Measurements from ENCODE around the gene HADHA.

DNA sequence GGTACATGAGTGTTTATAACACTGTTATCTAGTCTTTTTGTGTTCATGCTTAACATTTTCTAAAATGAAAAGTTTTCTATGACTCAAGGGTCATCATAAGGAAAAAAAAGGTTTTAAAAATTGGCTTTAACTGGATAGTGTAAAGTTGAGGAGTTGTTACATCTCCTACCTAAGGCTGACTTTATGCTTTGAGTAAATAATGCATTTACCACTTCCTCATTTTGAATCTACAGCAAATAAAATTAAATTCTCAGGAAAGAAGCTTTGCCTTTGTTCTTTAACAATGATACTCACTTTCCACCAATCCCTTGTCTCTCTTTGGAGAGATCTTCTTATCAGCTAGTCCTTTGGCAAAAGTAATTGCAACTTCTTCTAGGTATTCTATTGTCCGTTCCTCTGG lies 29.7 kb downstream of the HADHA start:
- TF ChIP-seq, protein P1, sequence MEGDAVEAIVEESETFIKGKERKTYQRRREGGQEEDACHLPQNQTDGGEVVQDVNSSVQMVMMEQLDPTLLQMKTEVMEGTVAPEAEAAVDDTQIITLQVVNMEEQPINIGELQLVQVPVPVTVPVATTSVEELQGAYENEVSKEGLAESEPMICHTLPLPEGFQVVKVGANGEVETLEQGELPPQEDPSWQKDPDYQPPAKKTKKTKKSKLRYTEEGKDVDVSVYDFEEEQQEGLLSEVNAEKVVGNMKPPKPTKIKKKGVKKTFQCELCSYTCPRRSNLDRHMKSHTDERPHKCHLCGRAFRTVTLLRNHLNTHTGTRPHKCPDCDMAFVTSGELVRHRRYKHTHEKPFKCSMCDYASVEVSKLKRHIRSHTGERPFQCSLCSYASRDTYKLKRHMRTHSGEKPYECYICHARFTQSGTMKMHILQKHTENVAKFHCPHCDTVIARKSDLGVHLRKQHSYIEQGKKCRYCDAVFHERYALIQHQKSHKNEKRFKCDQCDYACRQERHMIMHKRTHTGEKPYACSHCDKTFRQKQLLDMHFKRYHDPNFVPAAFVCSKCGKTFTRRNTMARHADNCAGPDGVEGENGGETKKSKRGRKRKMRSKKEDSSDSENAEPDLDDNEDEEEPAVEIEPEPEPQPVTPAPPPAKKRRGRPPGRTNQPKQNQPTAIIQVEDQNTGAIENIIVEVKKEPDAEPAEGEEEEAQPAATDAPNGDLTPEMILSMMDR (conservative IDR thresholded peaks at IDR 0.05 in 1 of 2, IDR thresholded peaks at IDR 0.05 in 1 of 2; ENCODE audit: low read depth in 1 of 2, low read length in 2 of 2) = no peak
- TF ChIP-seq EZH2 (IDR thresholded peaks at IDR 0.05; ENCODE audit: low read length, missing control alignments) = no peak
